GM18519 (cell line): ENCODE results near the gene SOHLH2.

Source experiments
- ATAC-seq: cut with Tn5 transposase; IDR thresholded peaks from one replicate; pipeline ENCODE4 v1.9.1; 2021; ENCODE audit warnings: mild to moderate bottlenecking, moderate library complexity; ENCODE audit not compliant: unreplicated experiment, low FRiP score

SOHLH2 gene, protein sequence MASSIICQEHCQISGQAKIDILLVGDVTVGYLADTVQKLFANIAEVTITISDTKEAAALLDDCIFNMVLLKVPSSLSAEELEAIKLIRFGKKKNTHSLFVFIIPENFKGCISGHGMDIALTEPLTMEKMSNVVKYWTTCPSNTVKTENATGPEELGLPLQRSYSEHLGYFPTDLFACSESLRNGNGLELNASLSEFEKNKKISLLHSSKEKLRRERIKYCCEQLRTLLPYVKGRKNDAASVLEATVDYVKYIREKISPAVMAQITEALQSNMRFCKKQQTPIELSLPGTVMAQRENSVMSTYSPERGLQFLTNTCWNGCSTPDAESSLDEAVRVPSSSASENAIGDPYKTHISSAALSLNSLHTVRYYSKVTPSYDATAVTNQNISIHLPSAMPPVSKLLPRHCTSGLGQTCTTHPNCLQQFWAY

DNA sequence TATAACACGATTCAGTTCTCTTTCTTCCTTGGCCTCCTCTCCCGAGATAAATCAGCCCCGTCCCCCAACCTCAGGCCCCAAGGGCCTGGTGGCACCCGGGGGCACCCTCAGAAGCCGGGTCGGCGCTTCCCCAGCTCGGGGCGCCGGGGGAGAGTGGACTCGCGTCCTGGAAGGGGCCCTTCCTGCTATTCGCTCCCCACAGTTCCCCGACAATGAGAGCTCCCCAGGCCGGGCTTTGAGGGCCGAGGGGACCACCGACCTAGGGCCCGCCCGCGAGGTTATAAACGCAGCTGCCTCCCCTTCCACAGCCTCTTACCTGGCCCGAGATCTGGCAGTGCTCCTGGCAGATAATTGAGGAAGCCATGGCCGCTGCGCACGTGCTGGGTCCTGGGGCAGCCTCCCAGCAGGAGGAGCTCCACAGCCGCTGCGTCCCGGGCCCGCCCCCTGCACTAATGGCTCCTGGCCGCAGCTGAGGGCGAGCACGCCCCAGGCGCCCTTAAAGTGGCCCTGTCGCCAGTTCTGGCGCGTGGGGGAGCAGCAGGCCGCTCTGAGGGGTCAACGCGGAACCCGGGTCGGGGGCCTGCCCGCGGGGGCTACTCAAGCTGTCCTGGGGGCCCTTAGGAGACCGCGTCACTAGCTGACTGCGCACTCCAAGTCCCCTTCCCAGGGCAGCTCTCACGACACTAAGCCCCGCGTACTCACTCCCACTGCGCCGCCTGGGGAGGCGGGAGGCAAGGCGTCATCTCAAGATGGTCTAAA is at the start of gene SOHLH2:
Gene SOHLH2 (minus strand): TSS at position 394 of the 759 bp plus-strand sequence. CDS start 30 bp downstream, at position 364.
- no peak for ATAC-seq

DNA sequence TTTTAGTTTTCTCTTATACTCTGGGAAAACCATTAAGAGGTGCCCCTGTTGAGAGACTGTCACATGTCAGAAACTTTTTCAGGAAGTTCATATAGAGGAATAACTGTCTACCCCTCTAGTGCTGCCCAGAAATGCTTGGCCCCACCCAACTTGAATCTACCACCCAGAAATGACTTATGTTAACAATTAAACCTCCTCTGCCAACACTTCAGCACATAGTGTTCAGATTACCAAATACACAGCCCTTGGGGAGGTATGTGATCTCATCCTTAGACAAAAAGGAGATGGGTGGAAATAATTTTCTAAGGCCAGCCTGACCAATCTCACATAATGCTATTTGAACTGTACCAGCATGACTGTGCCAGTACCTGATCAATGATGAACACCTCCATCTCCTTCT is 47.6 kb upstream of the SOHLH2 start:
- no peak for ATAC-seq

DNA sequence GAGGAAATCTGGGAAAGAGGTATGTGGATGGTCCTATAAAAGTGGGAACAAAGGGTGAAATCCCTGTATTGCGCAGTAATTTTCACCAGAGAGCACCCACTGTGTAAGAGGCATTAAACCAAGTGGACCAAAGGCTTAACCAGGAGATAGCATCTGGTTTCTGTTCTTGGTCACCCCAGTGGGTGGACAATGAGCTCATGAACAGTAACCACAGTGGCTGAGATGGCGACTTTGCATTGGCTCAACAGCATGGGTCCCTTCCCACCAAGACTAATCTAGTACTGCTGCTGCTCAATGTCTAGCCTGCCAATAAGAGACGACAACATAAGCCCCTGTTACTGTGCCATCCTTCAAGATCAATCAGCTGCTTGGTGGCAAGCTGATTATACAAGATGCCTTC is 46.7 kb upstream of the SOHLH2 start:
- no peak for ATAC-seq

DNA sequence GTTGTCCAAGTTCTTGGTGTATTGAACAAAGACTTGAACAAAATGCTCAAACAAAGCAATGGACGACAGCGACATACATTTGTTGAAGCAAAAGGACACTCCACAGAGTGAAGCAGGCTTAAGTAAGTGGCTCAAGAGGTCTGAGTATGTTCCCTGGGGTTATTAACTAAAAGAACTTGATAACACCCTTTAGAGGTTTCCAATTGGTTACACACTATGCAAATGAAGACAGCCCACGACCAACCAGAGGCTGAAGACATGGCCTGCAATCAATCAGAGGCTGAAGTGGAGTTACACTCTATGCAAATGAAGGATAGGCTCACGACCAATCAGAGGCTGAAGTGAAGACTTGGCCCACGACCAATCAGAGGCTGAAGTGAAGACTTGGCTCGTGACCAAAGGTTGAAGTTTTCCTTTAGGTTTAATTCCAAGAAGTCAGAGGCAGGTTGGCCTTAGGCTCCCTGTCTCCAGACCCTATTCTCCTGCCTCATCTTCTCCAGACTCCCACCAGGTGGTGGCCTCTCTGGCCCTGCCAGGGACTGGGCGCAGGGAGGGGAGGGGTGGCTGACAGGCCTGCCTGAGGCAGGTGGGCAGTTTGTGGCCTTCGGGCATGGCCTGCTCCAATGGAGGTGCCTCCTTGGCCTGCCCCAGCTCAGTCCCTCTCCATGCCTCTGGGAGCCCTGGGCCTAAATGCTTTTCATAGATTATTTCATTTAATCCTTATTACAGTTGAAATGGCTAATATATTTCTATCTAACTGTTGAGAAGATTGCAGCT is 45.2 kb upstream of the SOHLH2 start:
- no peak for ATAC-seq

- no peak for ATAC-seq
Observed at GRCh38 chr13:36258831-36259230, 44.5 kb upstream of the SOHLH2 start.

DNA sequence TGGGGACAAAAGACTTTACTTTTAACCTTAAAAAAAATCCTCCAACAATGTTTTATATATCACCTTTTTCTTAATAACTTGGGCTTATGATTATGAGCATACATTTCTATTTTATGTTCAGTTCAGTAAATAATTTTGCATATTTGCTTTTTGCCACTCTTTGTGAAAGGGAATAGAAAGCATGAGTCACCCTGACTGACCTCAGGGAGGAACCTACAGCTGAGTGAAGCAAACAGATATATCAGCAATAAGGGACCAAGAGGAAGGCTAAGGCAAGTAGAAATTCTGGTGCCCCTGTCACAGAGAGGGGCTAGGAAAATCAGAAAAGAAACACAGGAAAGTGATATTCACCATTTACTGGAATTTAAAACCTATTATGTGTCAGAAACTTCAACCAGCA is 37.2 kb upstream of the SOHLH2 start:
- no peak for ATAC-seq

GRCh38 chr13:36251017-36251416 is 36.7 kb upstream of the SOHLH2 start:
- ATAC-seq = no peak

- ATAC-seq = no peak
Observed at GRCh38 chr13:36248700-36249099, 34.3 kb upstream of the SOHLH2 start.

DNA sequence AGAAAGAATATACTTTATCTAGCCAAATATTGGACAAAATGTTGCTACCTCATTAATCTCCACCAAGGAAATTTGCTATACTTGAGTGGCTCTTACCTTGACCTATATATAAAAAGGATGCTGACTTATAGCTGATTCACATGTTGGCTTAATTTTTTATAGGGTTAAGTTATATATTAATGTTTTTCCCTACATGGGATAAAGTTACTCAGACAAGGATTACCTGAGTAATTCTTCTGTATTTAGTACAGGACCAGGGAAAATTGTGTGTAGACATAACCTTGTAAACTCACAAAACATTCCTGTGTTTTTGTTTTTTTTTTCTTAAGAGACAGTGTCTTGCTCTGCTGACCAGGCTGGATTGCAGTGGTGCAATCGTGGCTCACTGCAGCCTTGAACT is 30.6 kb upstream of the SOHLH2 start:
- no peak for ATAC-seq

DNA sequence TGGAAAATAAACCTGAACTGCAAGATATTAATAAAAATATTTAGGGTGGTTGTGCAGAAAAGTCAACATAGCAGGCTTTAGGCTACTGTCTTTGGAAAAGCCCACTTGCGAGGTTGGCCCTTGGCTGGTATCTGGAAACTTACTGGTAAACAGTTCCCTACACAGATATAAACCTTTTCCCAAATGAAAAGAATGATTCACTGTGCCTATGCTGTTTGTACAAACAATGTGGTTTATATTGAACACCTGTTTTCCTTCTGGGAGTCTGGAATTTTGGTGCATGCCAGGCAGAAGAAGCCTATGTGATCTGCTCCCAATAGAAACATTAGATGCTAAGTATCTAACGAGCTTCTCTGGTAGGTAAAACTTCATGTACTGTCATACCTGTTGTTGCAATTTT is 29.7 kb upstream of the SOHLH2 start:
- no peak for ATAC-seq

DNA sequence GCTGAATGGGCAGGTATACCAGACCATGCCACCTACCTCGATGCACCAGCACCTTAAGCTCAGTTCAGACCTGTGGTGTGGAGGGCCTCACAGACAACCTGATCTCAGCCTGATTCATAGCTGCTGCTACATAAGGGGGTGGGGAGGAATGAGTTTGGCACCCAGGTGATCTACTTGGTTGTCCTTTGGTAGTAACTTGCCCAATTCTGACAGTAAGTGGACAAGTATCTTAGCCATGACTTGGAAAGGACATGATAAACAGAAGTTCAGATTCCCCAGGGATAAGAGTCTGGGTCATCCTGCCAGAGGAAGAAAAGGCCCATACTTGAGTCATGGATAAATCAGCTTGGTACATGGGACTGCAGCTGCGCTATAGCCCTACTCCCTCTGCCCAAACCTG is 28.4 kb upstream of the SOHLH2 start:
- no peak for ATAC-seq

DNA sequence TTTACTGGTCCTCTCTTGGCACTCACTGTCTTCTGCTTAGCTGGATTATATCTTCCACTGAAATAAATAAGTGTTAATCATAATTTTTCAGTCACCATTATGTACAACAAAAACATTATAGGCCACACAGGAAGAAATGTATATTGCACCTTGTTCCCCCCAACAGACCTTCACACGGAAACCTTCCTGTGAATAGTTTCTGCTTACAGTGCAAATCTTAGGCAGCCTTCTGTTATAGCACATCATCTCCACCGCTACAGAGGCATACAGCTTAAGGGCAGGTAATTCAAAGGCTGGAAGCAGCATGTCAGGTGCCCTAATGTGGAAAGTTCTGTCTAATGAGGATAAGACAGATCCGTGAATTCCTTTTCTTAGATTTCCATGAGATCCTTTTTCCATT is 16.9 kb upstream of the SOHLH2 start:
- ATAC-seq = no peak

- ATAC-seq = no peak
Observed at GRCh38 chr13:36224730-36225129, 10.4 kb upstream of the SOHLH2 start.

- no peak for ATAC-seq
Observed at GRCh38 chr13:36219883-36220282, 5.5 kb upstream of the SOHLH2 start.

DNA sequence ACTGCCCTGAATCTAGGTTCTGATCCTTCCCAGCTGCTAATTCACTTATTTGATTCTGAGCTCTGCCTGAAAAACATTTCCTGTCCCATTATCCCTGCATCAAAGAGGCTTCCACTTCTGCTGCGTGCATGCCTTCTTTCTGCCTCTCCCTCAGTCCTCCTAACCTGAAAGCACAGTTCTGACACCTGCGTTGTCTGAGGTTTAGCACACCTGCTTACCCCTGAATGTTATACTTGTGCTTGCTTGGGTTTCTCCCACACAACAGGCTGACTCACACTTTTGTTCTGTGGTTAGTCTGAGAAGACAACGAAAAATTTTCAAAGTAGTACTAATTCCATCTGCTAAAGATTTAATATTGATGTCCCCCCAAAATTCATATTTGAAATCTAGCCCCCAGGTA is 3.1 kb upstream of the SOHLH2 start:
- no peak for ATAC-seq

DNA sequence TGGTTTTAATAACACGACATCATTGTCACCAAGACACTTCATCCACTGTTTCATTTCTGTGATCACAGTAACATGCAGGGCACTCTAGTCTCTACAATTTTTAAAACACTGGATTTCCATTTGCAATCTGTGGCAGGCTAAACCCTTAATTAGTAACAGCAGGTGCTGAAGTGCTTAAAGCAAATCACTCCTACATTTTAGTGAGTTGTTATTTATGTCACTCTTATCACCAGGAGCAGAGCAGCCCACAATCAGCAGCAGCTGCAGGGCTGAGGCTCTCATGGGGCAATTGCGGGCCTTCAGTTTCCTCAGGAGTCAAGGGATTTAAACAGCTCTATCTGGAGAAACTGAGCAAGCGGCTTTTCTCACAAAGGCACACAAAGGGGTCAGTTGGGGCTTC is 1.6 kb downstream of the SOHLH2 start:
- ATAC-seq = no peak

DNA sequence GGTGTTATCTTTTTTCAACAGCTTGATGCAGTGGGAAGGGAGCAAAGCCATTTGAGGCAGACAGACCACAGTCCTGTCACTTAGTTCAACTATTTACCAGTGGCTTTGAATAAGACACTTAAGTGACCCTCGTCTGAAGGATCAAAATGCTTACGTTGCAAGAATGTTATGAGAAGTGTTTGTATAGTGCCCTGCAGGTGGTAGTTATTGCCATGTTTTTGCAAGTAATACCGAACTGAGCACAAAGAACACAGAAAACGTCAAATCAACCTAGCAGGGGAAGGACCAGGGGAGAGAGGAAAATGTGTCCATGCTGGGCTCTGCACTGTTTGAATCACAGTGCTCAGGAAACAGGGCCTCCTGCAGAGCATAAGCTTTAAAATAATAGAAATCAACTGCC is 2.8 kb downstream of the SOHLH2 start:
- no peak for ATAC-seq

DNA sequence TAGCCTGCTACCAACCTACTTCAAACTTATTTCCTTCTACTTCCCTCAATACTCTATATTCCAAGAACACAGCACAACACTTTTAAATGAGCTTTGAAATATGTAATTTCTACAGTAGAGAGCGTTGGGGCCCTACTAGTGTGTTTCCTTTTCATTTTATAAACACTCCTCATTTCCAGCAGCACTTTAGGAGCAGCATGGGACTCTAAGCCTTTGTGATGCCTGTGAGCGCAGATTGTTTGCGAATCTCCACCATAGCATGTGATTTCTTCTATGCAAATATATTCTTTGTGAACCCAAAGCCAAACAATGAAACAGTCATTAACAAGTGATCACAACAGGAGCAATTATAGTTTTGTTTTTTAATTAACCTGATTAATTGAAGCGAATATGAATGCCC is 3.6 kb downstream of the SOHLH2 start:
- ATAC-seq = no peak

- ATAC-seq = no peak
Observed at GRCh38 chr13:36207672-36208071, 6.7 kb downstream of the SOHLH2 start.

DNA sequence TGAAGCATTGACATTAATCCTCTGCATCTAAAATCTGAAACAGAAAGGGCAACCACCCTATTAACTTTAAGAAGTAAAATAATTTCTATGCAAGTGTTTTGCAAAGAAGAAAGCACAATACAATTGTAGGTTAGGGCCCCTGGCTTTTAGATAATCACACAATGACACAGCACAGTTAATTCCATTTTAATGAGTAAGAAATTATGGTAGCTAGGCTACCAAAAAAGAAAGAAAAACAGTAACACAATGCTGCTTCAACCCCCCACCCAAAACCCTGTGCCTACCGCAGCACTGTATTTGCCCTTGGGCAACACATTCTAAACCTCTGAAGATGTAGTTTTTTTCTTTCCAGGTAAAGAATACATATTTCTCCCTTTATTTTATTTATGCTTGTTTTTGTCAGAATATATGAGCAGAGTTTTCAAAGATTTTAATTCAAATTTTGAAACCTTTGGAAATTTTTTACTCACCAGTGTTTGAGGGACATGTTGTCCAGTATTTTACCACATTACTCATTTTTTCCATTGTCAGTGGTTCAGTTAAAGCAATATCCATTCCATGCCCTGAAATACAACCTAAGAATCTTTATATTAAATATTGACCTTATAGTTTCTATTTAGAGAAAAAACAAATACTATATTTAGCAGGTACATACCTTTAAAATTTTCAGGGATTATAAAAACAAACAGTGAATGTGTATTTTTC is 21.1 kb downstream of the SOHLH2 start:
- no peak for ATAC-seq

GRCh38 chr13:36192166-36192565 is 22.2 kb downstream of the SOHLH2 start:
- no peak for ATAC-seq
